ENCODE results near the gene MYDGF. TPM values are rescaled to one million over a fixed set of nuclear protein-coding genes. Genes with fewer than 3 reads are reported as not detected.

Gene MYDGF
- total RNA-seq, 4 donors from 2014 or later = 22.8 to 59.2 (median 42.8) TPM

- DNase-seq (ENCODE audit: extremely low spot score) = no peak
- intact Hi-C loops (cut with DNase I) = no loop called here
- Histone ChIP-seq H3K36me3 (no peaks in the 10 kb centered on the region), H3K4me3 (peak overlapping the region in 2 of 4 donors; percentile 81 to 88), H3K9me3 (no peaks in the 10 kb centered on the region), H3K27ac (replicated peaks in 1 of 4) (peak overlapping the region in 3 of 4 donors; percentile 79 to 83 (median 82)), H3K4me1 (peaks cover 21 to 55% (median 46%) of the 10 kb centered on the region in 4 donors), H3K27me3 (no peaks in the 10 kb centered on the region)
- TF ChIP-seq EP300 (IDR thresholded peaks at IDR 0.05) (no peak), POLR2A (IDR thresholded peaks at IDR 0.05; ENCODE audit: low read depth) (no peak), POLR2AphosphoS5 (IDR thresholded peaks at IDR 0.05) (no peak), CTCF (IDR thresholded peaks at IDR 0.05) (no peak)
- 82% methylated on average over 8 of the region's 14 CpGs for WGBS
Measured at GRCh38 chr19:4641132-4641531, 29.0 kb downstream of the MYDGF start.

GRCh38 chr19:4640247-4641000, 29.7 kb downstream of the MYDGF start:
- Histone ChIP-seq H3K36me3 (no peaks in the 10 kb centered on the region), H3K4me1 (peaks cover 27 to 59% (median 52%) of the 10 kb centered on the region in 4 donors), H3K9me3 (no peaks in the 10 kb centered on the region), H3K27me3 (peaks cover 0 to 3% (median 3%) of the 10 kb centered on the region in 4 donors), H3K27ac (replicated peaks in 1 of 4) (peak overlapping the region; percentile 70 to 83 (median 80)), H3K4me3 (peak overlapping the region; percentile 78 to 88 (median 82))
- WGBS = 68% methylated on average over 16 of the region's 17 CpGs
- TF ChIP-seq POLR2A (IDR thresholded peaks at IDR 0.05; ENCODE audit: low read depth) = no peak
- DNase-seq (ENCODE audit: extremely low spot score) = no peak
- intact Hi-C loops (cut with DNase I) = no loop called here

GRCh38 chr19:4639531-4640246, 30.5 kb downstream of the MYDGF start:
- no peaks in the 10 kb centered on the region for H3K9me3 ChIP-seq
- peak overlapping the region; percentile 78 to 88 (median 82) for H3K4me3 ChIP-seq
- peaks cover 27 to 62% (median 53%) of the 10 kb centered on the region in 4 donors for H3K4me1 ChIP-seq
- no peaks in the 10 kb centered on the region for H3K36me3 ChIP-seq
- DNase-seq (ENCODE audit: extremely low spot score) = no peak
- peak overlapping the region; percentile 70 to 83 (median 80) for H3K27ac ChIP-seq (replicated peaks in 1 of 4)
- 16% methylated on average over 17 of the region's 39 CpGs for WGBS
- intact Hi-C loops (cut with DNase I) = loop anchor here (5.0 kb wide), 2 partner anchors 62 to 82 kb away; partner anchors contain the start of gene SEMA6B
- peaks cover 0 to 8% (median 3%) of the 10 kb centered on the region in 4 donors for H3K27me3 ChIP-seq
- TF ChIP-seq POLR2AphosphoS5 (IDR thresholded peaks at IDR 0.05) (peak in 1 of 2 donors; percentile 42), POLR2A (IDR thresholded peaks at IDR 0.05; ENCODE audit: low read depth) (no peak), CTCF (IDR thresholded peaks at IDR 0.05) (no peak)

GRCh38 chr19:4638828-4639530, 31.2 kb downstream of the MYDGF start, which contains the start of gene TNFAIP8L1:
TSS of gene TNFAIP8L1 (plus strand) at chr19:4639516. CDS start at chr19:4651870, 12,354 bp downstream.
- DNase-seq (ENCODE audit: extremely low spot score) = peak; percentile 99
- WGBS = 3% methylated on average over 25 of the region's 49 CpGs
- Histone ChIP-seq H3K4me1 (peaks cover 27 to 62% (median 53%) of the 10 kb centered on the region in 4 donors), H3K9me3 (no peaks in the 10 kb centered on the region), H3K36me3 (no peaks in the 10 kb centered on the region), H3K4me3 (peak within 1 kb of the TSS; percentile 78 to 88 (median 82)), H3K27me3 (peaks cover 0 to 8% (median 3%) of the 10 kb centered on the region in 4 donors), H3K27ac (replicated peaks in 1 of 4) (peak within 1 kb of the TSS; percentile 71 to 83 (median 82))
- no peak for TF ChIP-seq POLR2A (IDR thresholded peaks at IDR 0.05; ENCODE audit: low read depth)
- TF ChIP-seq EP300 (IDR thresholded peaks at IDR 0.05) = no peak
- no peak for TF ChIP-seq CTCF (IDR thresholded peaks at IDR 0.05)
- no peak for TF ChIP-seq POLR2AphosphoS5 (IDR thresholded peaks at IDR 0.05)
- intact Hi-C loops (cut with DNase I) = loop anchor here (5.0 kb wide), 2 partner anchors 62 to 82 kb away; partner anchors contain the start of gene SEMA6B

Data from esophagus muscularis mucosa (tissue), 4 donors.